Stimulated activated CD4-positive, alpha-beta T cell treated with anti-CD3 and anti-CD28 coated beads, Interleukin-1b, Interleukin-23, amount 100 ng/mL, for 48 hours (primary cell): ENCODE measurements around the gene MGAT3.

Experiments used
- DNase-seq: peaks from one replicate; pipeline ENCODE4 v3.0.0-alpha.2; 2020

MGAT3 gene

GRCh38 chr22:39472570-39473556 lies 16.1 kb downstream of the MGAT3 start:
- DNase-seq: no peak

- DNase-seq: no peak
Observed at GRCh38 chr22:39473851-39474250, 17.0 kb downstream of the MGAT3 start.

- DNase-seq: no peak
Observed at GRCh38 chr22:39474351-39475111, 17.7 kb downstream of the MGAT3 start.

- DNase-seq: no peak
Observed at GRCh38 chr22:39475337-39475736, 18.5 kb downstream of the MGAT3 start.

GRCh38 chr22:39475902-39476301 lies 19.1 kb downstream of the MGAT3 start:
- no peak for DNase-seq

- DNase-seq: no peak
Observed at GRCh38 chr22:39476664-39477063, 19.9 kb downstream of the MGAT3 start.

GRCh38 chr22:39477542-39477941 lies 20.7 kb downstream of the MGAT3 start:
- DNase-seq: no peak

- peak; percentile 12 for DNase-seq
Observed at GRCh38 chr22:39478441-39478850, 21.6 kb downstream of the MGAT3 start.

GRCh38 chr22:39479254-39479653 lies 22.4 kb downstream of the MGAT3 start:
- DNase-seq: no peak

- no peak for DNase-seq
Observed at GRCh38 chr22:39480557-39480956, 23.7 kb downstream of the MGAT3 start.

- no peak for DNase-seq
Observed at GRCh38 chr22:39481054-39481453, 24.2 kb downstream of the MGAT3 start.

- DNase-seq: no peak
Observed at GRCh38 chr22:39481595-39481994, 24.8 kb downstream of the MGAT3 start.

GRCh38 chr22:39482768-39483167 lies 26.0 kb downstream of the MGAT3 start:
- no peak for DNase-seq

GRCh38 chr22:39486951-39487825 lies 30.4 kb downstream of the MGAT3 start:
- no peak for DNase-seq

- no peak for DNase-seq
Observed at GRCh38 chr22:39487826-39488520, 31.2 kb downstream of the MGAT3 start.

- no peak for DNase-seq
Observed at GRCh38 chr22:39488563-39489083, 31.8 kb downstream of the MGAT3 start.

GRCh38 chr22:39489094-39490068 lies 32.6 kb downstream of the MGAT3 start:
- DNase-seq: no peak

GRCh38 chr22:39490135-39490798 lies 33.5 kb downstream of the MGAT3 start:
- peak; percentile 86 for DNase-seq

GRCh38 chr22:39490966-39491680 lies 34.3 kb downstream of the MGAT3 start:
- DNase-seq: no peak
